ENCODE data around the gene THBD. TPM values are rescaled to one million over a fixed set of nuclear protein-coding genes. Genes with fewer than 3 reads are reported as not detected.

Gene THBD
- total RNA-seq, 1 donor from 2014 or later: not detected

DNA sequence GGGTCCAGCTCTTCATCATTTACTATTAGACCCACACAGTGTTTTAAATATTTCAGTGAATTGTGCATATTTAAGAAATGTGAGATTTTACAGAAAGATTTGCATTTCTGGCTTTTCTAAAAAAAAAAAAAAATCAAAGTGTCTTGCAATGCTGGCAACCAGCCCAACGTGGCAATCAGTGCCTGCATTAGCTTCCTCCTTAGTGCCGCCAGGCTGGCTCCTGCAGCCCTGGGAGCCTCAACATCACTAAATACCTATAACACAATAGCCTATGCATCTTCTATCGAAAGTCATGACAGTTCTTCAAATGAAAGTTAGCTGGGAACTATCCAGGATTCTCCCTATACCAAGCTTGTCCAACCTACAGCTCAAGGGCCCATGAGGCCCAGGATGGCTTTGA is 46.0 kb upstream of the THBD start:
- TF ChIP-seq, protein P1, sequence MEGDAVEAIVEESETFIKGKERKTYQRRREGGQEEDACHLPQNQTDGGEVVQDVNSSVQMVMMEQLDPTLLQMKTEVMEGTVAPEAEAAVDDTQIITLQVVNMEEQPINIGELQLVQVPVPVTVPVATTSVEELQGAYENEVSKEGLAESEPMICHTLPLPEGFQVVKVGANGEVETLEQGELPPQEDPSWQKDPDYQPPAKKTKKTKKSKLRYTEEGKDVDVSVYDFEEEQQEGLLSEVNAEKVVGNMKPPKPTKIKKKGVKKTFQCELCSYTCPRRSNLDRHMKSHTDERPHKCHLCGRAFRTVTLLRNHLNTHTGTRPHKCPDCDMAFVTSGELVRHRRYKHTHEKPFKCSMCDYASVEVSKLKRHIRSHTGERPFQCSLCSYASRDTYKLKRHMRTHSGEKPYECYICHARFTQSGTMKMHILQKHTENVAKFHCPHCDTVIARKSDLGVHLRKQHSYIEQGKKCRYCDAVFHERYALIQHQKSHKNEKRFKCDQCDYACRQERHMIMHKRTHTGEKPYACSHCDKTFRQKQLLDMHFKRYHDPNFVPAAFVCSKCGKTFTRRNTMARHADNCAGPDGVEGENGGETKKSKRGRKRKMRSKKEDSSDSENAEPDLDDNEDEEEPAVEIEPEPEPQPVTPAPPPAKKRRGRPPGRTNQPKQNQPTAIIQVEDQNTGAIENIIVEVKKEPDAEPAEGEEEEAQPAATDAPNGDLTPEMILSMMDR (IDR thresholded peaks at IDR 0.05): no peak
- intact Hi-C loops (cut with micrococcal nuclease): no loop called here
- Mint-ChIP-seq H3K4me1 (no peaks in the 10 kb centered on the region), H3K36me3 (ENCODE audit: low read depth) (no peaks in the 10 kb centered on the region), H3K4me3 (no peak overlapping the region), H3K27ac (no peak overlapping the region), H3K9me3 (no peaks in the 10 kb centered on the region), H3K27me3 (no peaks in the 10 kb centered on the region)
- no peak for DNase-seq
- no peak for ATAC-seq (ENCODE audit: low read depth)
- ChIA-PET CTCF (no interaction called here), POLR2A (no interaction called here)

DNA sequence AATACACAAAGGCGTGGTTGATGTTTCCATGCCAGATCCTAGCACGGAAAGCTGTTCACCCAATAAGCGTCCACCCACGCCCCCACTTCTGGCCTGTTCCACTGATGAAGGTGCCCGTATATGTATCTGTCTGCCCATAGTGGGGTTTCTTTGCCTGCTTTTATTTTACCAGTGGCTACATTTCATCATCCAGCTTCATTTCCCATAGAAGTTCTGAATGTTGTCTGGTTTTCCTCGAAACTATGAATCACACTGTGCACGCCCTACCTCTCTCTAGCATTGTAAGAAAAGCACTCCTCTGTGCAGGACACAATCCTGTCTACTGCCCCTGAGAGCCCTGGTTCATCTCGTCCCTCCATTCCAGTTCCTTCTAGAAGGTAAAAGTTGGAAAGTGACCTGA is 45.5 kb upstream of the THBD start:
- Mint-ChIP-seq H3K27me3 (peaks cover 3% of the 10 kb centered on the region), H3K4me3 (no peak overlapping the region), H3K36me3 (ENCODE audit: low read depth) (no peaks in the 10 kb centered on the region), H3K27ac (no peak overlapping the region), H3K9me3 (no peaks in the 10 kb centered on the region), H3K4me1 (no peaks in the 10 kb centered on the region)
- intact Hi-C loops (cut with micrococcal nuclease): no loop called here
- ATAC-seq (ENCODE audit: low read depth) (no peak), DNase-seq (no peak)
- CTCF ChIA-PET: no interaction called here
- TF ChIP-seq, protein P1 (IDR thresholded peaks at IDR 0.05): no peak
- POLR2A ChIA-PET: no interaction called here

DNA sequence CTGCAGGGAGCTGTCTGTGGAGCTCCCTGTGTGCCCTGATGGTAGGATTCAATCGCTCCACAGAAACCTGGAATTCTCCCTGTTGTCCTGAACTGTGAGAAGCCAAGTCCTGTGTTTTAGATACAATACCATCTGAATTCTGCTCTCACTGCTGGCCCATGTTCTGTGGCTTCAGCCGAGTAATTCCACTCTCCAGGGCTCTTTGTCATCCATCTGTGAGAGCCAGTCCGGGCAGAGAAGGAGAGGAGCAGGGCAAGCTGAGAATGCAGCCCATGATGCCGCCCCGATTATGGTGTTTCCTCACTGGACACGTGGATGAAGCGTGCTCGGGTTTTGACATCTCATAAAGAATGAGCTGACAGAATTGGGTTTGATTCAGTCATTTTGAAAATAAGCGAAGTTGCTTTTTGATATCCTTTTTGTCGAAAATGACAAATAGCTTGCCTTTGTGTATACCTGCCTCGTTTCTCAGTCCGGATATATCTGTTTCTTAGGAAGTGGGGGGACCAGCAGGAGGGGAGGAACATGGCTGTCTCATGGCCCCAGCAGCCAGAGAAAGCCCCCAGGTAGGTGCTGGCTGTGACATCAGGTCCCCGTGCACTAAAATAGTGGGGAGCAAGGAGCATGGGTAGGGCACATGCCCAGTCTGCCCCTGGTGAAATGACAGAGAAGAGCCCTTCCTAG is 44.9 kb upstream of the THBD start:
- peaks cover 3% of the 10 kb centered on the region for H3K27me3 Mint-ChIP-seq
- no peak overlapping the region for H3K27ac Mint-ChIP-seq
- TF ChIP-seq, protein P1 (IDR thresholded peaks at IDR 0.05): no peak
- POLR2A ChIA-PET: no interaction called here
- no peaks in the 10 kb centered on the region for H3K36me3 Mint-ChIP-seq (ENCODE audit: low read depth)
- ATAC-seq (ENCODE audit: low read depth) (no peak), DNase-seq (no peak)
- intact Hi-C loops (cut with micrococcal nuclease): no loop called here
- H3K4me3 Mint-ChIP-seq: no peak overlapping the region
- no peaks in the 10 kb centered on the region for H3K4me1 Mint-ChIP-seq
- no peaks in the 10 kb centered on the region for H3K9me3 Mint-ChIP-seq
- CTCF ChIA-PET: no interaction called here

DNA sequence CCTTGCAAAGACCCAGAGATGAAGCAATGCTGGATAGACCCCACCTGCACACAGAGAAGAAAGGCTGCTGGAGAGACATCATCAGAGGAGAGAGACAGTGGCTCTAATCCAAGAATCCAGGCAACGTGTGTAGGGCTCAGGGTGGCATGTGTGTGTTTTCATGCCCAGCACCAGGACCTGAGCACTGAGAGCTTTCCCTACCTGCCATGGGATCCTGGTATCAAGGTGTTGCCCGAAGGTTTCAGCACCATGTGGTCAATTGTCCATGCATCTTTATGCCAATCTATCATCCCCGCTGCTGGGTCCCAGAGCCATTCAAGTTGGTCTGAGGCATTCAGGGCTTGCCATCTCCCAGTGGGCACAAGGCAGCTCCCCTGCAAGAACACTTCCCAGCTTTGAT is 44.1 kb upstream of the THBD start:
- CTCF ChIA-PET: no interaction called here
- peaks cover 3% of the 10 kb centered on the region for H3K27me3 Mint-ChIP-seq
- POLR2A ChIA-PET: no interaction called here
- H3K4me3 Mint-ChIP-seq: no peak overlapping the region
- no peaks in the 10 kb centered on the region for H3K9me3 Mint-ChIP-seq
- H3K4me1 Mint-ChIP-seq: no peaks in the 10 kb centered on the region
- H3K27ac Mint-ChIP-seq: no peak overlapping the region
- DNase-seq (no peak), ATAC-seq (ENCODE audit: low read depth) (no peak)
- intact Hi-C loops (cut with micrococcal nuclease): no loop called here
- no peaks in the 10 kb centered on the region for H3K36me3 Mint-ChIP-seq (ENCODE audit: low read depth)
- TF ChIP-seq, protein P1 (IDR thresholded peaks at IDR 0.05): no peak

DNA sequence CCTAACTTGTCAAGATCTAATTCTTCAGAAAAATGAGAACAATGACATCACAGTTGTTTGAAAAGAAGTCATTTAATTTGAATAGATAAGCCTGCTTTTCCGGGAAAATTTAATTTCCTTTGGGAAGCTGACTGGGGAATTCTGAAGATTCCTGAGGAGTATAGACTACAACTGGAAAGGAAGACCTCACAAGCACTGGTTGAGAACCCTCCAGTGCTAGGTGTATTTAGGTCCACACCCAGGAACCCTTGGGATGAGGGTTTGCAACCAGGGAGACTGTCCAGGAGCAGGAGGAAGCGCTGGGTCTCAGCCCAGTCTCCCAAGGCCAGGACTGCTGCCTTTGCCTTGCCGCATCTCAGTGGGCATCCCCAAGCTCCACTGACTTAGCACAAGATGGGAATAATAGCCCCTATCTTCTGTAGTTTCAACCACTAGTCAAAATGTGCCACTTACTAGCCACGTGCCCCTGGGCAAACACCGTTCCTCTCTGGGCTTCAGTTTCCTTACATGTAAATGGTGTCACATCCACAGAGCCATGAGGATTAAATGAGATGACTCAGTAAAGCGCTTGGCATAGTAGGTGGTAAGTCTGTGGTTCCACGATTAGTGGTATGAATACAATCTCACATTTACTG is 43.5 kb upstream of the THBD start:
- H3K9me3 Mint-ChIP-seq: no peaks in the 10 kb centered on the region
- H3K4me1 Mint-ChIP-seq: no peaks in the 10 kb centered on the region
- H3K27ac Mint-ChIP-seq: no peak overlapping the region
- ChIA-PET POLR2A (no interaction called here), CTCF (no interaction called here)
- DNase-seq (no peak), ATAC-seq (ENCODE audit: low read depth) (no peak)
- intact Hi-C loops (cut with micrococcal nuclease): no loop called here
- H3K36me3 Mint-ChIP-seq (ENCODE audit: low read depth): no peaks in the 10 kb centered on the region
- TF ChIP-seq, protein P1 (IDR thresholded peaks at IDR 0.05): no peak
- no peak overlapping the region for H3K4me3 Mint-ChIP-seq
- H3K27me3 Mint-ChIP-seq: peaks cover 3% of the 10 kb centered on the region

Data from activated B cell treated with CpG ODN at 0.5 μM for 24 hours (primary cell).